IMR-90 (cell line): Measurements from ENCODE around the gene ZNF785. TPM values are rescaled to one million over a fixed set of nuclear protein-coding genes. Genes with fewer than 3 reads are reported as not detected.

ENCODE experiments used
- ATAC-seq: fragments of 200-7000 bp; cut with Tn5 transposase; 2 replicates; pipeline ENCODE4 v1.9.1; 2020; ENCODE audit warnings: low read depth, mild to moderate bottlenecking, moderate library complexity
- BruUV-seq: library from RNA; stranded (reverse); fragments of 400-500 nt; replicated peaks from 2 replicates; lab custom pipeline; 2021; lab: Mats Ljungman, UMichigan
- CTCF ChIA-PET: fragments of 300-600 bp; formaldehyde crosslinking; extraction: SDS; loops from one replicate; lab custom pipeline; 2021; ENCODE audit warnings: antibody characterized with exemption; lab: Yijun Ruan, JAX
- POLR2A ChIA-PET: fragments of 300-600 bp; sonication (Branson Sonifier 250); formaldehyde crosslinking; loops from one replicate; lab custom pipeline; 2022; ENCODE audit warnings: antibody characterized with exemption; ENCODE audit not compliant: unreplicated experiment; lab: Charles Lee
- DNase-seq: peaks from one replicate; pipeline ENCODE4 v3.0.0; 2013
- H2AFZ ChIP-seq: replicated peaks from 2 replicates; pipeline ENCODE3; 2013; ENCODE audit warnings: low read length, mild to moderate bottlenecking; ENCODE audit not compliant: poor library complexity
- H2AK5ac ChIP-seq: 2 replicates; pipeline ENCODE4 v1.6.1; 2013; ENCODE audit warnings: low read depth, low read length, inconsistent platforms
- H2AK9ac ChIP-seq: replicated peaks from 2 replicates; pipeline ENCODE3; 2013; ENCODE audit warnings: mild to moderate bottlenecking, low read depth, low read length, moderate library complexity; ENCODE audit not compliant: poor library complexity
- H2BK120ac ChIP-seq: 2 replicates; pipeline ENCODE4 v1.6.1; 2013; ENCODE audit warnings: low read depth, low read length, inconsistent platforms
- H2BK15ac ChIP-seq: 3 replicates; pipeline ENCODE4 v1.6.1; 2013; ENCODE audit warnings: low read depth, low read length, inconsistent platforms
- H2BK20ac ChIP-seq: 2 replicates; pipeline ENCODE4 v1.6.1; 2013; ENCODE audit warnings: low read depth, mild to moderate bottlenecking, inconsistent platforms, low read length, moderate library complexity
- H2BK5ac ChIP-seq: 2 replicates; pipeline ENCODE4 v1.6.1; 2013; ENCODE audit warnings: mild to moderate bottlenecking, low read depth, low read length, inconsistent platforms; ENCODE audit not compliant: poor library complexity, severe bottlenecking
- H3K14ac ChIP-seq: replicated peaks from 2 replicates; pipeline ENCODE4 v1.6.1; 2013; ENCODE audit warnings: low read depth, low read length, inconsistent platforms
- H3K18ac ChIP-seq: 2 replicates; pipeline ENCODE4 v1.6.1; 2013; ENCODE audit warnings: low read depth, low read length, control low read depth
- H3K23ac ChIP-seq: 2 replicates; pipeline ENCODE4 v1.6.1; 2013; ENCODE audit warnings: low read depth, low read length, inconsistent platforms
- H3K27ac ChIP-seq: 2 replicates; pipeline ENCODE4 v1.5.1; 2013; ENCODE audit warnings: mild to moderate bottlenecking, control low read depth, low read length; ENCODE audit not compliant: insufficient read depth
- H3K27me3 ChIP-seq: 2 replicates; pipeline ENCODE4 v1.6.1; 2013; ENCODE audit warnings: low read length; ENCODE audit not compliant: control insufficient read depth, insufficient read depth
- H3K36me3 ChIP-seq: 2 replicates; pipeline ENCODE4 v1.6.1; 2013; ENCODE audit warnings: low read length, mixed read lengths; ENCODE audit not compliant: control insufficient read depth, insufficient read depth
- H3K4ac ChIP-seq: 2 replicates; pipeline ENCODE4 v1.6.1; 2013; ENCODE audit warnings: low read depth, low read length, inconsistent platforms
- H3K4me1 ChIP-seq: 2 replicates; pipeline ENCODE4 v1.6.1; 2013; ENCODE audit warnings: low read length, mixed read lengths; ENCODE audit not compliant: control insufficient read depth, insufficient read depth
- H3K4me2 ChIP-seq: 2 replicates; pipeline ENCODE4 v1.6.1; 2013; ENCODE audit warnings: low read depth, mild to moderate bottlenecking, control low read depth, low read length, moderate library complexity
- H3K4me3 ChIP-seq: 2 replicates; pipeline ENCODE4 v1.5.1; 2013; ENCODE audit warnings: low read depth, mild to moderate bottlenecking, control low read depth, low read length, moderate library complexity; ENCODE audit not compliant: insufficient read depth
- H3K56ac ChIP-seq: 2 replicates; pipeline ENCODE4 v1.6.1; 2013; ENCODE audit warnings: low read length, inconsistent platforms; ENCODE audit not compliant: insufficient read depth; ENCODE audit errors: extremely low read depth
- H3K79me1 ChIP-seq, 2 experiments: 2 replicates each; pipeline ENCODE4 v1.6.1; 2013; ENCODE audit warnings: low read length in 2 of 2, inconsistent platforms in 1 of 2, low read depth in 1 of 2
- H3K9ac ChIP-seq: 2 replicates; pipeline ENCODE4 v1.6.1; 2013; ENCODE audit warnings: low read depth, low read length, control low read depth
- H3K9me1 ChIP-seq: 2 replicates; pipeline ENCODE4 v1.6.1; 2013; ENCODE audit warnings: low read length, inconsistent platforms; ENCODE audit not compliant: insufficient read depth
- H3K9me3 ChIP-seq: 2 replicates; pipeline ENCODE4 v1.6.1; 2013; ENCODE audit warnings: low read length; ENCODE audit not compliant: control insufficient read depth, insufficient read depth
- H4K20me1 ChIP-seq: 2 replicates; pipeline ENCODE4 v1.6.1; 2013; ENCODE audit warnings: low read length, inconsistent platforms; ENCODE audit not compliant: insufficient read depth
- H4K5ac ChIP-seq: 2 replicates; pipeline ENCODE4 v1.6.1; 2013; ENCODE audit warnings: mild to moderate bottlenecking, low read depth, low read length, control low read depth
- H4K8ac ChIP-seq, 2 experiments: 2 replicates each; pipeline ENCODE4 v1.6.1; 2013; ENCODE audit warnings: low read depth in 2 of 2, low read length in 2 of 2, control low read depth in 1 of 2, inconsistent platforms in 1 of 2
- H4K91ac ChIP-seq: 2 replicates; pipeline ENCODE4 v1.6.1; 2013; ENCODE audit warnings: low read depth, low read length, inconsistent platforms; ENCODE audit not compliant: insufficient read depth
- MAZ ChIP-seq: IDR thresholded peaks from 2 replicates; pipeline ENCODE4 v1.6.1; 2012; ENCODE audit warnings: low read depth, mild to moderate bottlenecking, low read length, improper control_type of control experiment, moderate library complexity, borderline replicate concordance
- WGBS, 2 experiments: methylation state at CpG; one replicate each; pipeline versions ENCODE4 v1.1.5 to v1.1.7; 2013; ENCODE audit warnings: missing lambda C conversion rate in 2 of 2; ENCODE audit not compliant: insufficient read length in 1 of 2; ENCODE audit errors: extremely low coverage in 2 of 2; 5-methylcytosine and 5-hydroxymethylcytosine counted together
- dilution Hi-C: fragments of 300-500 bp; cut with HindIII; formaldehyde crosslinking; loops from one replicate; pipeline ENCODE4 v1.14.3; 2018; ENCODE audit warnings: low sequenced_read_pairs; ENCODE audit not compliant: unreplicated experiment
- in situ Hi-C: fragments of 300-500 bp; cut with MboI; formaldehyde crosslinking; loops from 3 replicates; pipeline ENCODE4 v1.14.3; 2019; ENCODE audit warnings: low sequenced_read_pairs, inconsistent platforms, mixed read lengths
- intact Hi-C: fragments of 100-400 bp; cut with micrococcal nuclease; formaldehyde crosslinking; loops from 2 replicates; pipeline ENCODE4 v1.10.0; 2022
- polyA plus RNA-seq, 3 experiments: library from polyadenylated mRNA; depleted of rRNA; stranded (reverse); fragments of >200 nt; gene quantifications; 2 replicates each; pipeline ENCODE4 v1.2.3, GENCODE V29; 2012; ENCODE audit warnings: low replicate concordance in 1 of 3
- total RNA-seq: library from RNA; depleted of rRNA; stranded (reverse); fragments of >200 nt; gene quantifications from 2 replicates; pipeline ENCODE4 v1.2.3, GENCODE V29; 2012

Gene ZNF785
- total and polyA plus RNA-seq, 2 of the 4 experiments (the other 2 are of a cell fraction) = 2.9 to 4.0 TPM

DNA sequence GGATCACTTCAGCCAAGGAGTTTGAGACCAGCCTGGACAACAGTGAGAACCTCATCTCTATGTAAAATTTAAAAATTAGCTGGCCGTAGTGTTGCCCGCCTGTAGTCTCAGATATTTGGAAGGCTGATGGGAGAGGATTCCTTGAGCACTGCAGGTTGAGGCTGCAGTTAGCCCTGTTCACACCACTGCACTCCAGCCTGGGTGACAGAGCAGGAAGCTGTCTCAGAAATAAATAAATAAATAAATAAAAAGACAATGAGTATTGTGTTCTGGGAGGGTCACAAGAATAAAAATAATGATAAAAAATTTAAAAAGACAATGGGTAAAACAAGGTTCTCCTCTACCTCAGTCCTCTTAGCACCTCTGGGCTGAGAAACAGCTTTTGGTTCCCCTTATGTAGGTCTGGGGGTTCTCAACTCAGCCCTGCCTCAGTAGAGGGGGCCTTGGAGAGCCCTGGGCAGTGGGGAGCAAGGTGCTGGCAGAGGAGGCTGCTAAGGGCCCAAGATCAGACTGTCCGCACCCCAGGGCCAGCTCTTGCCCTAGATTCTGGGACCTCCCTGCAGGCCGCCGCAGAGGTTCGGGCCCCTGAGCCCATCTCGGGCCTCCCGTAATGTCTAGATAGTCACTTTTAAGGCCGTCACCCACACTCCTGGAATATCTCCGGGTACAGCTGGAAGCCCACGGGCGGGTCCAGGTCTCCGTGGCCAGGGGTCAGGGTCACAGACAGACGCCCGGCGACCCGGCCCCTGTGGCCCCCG lies 30.8 kb downstream of the ZNF785 start:
- H3K36me3 ChIP-seq = peaks cover 23% of the 10 kb centered on the region
- no peak overlapping the region for H3K18ac ChIP-seq
- intact Hi-C loops = no loop called here
- DNase-seq (no peak), ATAC-seq (no peak)
- no peak overlapping the region for H2AK5ac ChIP-seq
- no peak overlapping the region for H4K91ac ChIP-seq
- in situ Hi-C loops = no loop called here
- H3K27ac ChIP-seq = no peak overlapping the region
- dilution Hi-C loops = no loop called here
- H3K79me1 ChIP-seq = peaks cover 16 to 43% of the 10 kb centered on the region in 2 experiments; a peak in 2 of 4 replicates
- H3K56ac ChIP-seq = no peak overlapping the region
- no TSS peak for BruUV-seq
- H3K9ac ChIP-seq = no peak overlapping the region
- peaks cover 4% of the 10 kb centered on the region; the same call in 1 of the 2 replicates for H3K9me1 ChIP-seq
- POLR2A ChIA-PET = no interaction called here
- H3K9me3 ChIP-seq = no peaks in the 10 kb centered on the region
- no peak overlapping the region for H4K8ac ChIP-seq
- no peak overlapping the region for H3K23ac ChIP-seq
- H3K27me3 ChIP-seq = no peaks in the 10 kb centered on the region
- WGBS, 2 experiments = 95% methylated on average over 12 of the region's 18 CpGs; no CpG with 5 or more reads in 1 of the 2 experiments
- H2AK9ac ChIP-seq = no peak overlapping the region
- H3K4me1 ChIP-seq = no peaks in the 10 kb centered on the region
- no peak overlapping the region for H3K4me2 ChIP-seq
- H2BK120ac ChIP-seq = no peak overlapping the region
- no peak overlapping the region for H2AFZ ChIP-seq
- no peak overlapping the region for H2BK5ac ChIP-seq
- no peak overlapping the region for H2BK20ac ChIP-seq
- H3K4me3 ChIP-seq = no peak overlapping the region
- CTCF ChIA-PET = no interaction called here
- H3K4ac ChIP-seq = no peak overlapping the region
- H4K5ac ChIP-seq = no peak overlapping the region
- H3K14ac ChIP-seq = no peak overlapping the region
- no peak overlapping the region for H2BK15ac ChIP-seq
- H4K20me1 ChIP-seq = no peaks in the 10 kb centered on the region; the same call in 1 of the 2 replicates
- no peak for TF ChIP-seq MAZ
